Adipocyte (in vitro differentiated cells): ENCODE data around the gene TANC1.
A peak's percentile ranks its signal among the peaks of the same experiment; 100 is the strongest.

Source experiments
- DNase-seq: peaks from one replicate; pipeline ENCODE4 v3.0.0-alpha.2; 2015; ENCODE audit warnings: low read depth
- H3K27me3 ChIP-seq: replicated peaks from 2 replicates; pipeline ENCODE4 v1.7.0; 2013; ENCODE audit warnings: mild to moderate bottlenecking, low read length, moderate library complexity; ENCODE audit not compliant: control insufficient read depth, insufficient read depth
- H3K36me3 ChIP-seq: 2 replicates; pipeline ENCODE4 v1.7.0; 2013; ENCODE audit warnings: low read length, mild to moderate bottlenecking, moderate library complexity; ENCODE audit not compliant: control insufficient read depth, insufficient read depth, severe bottlenecking
- H3K4me1 ChIP-seq: 2 replicates; pipeline ENCODE4 v1.7.0; 2013; ENCODE audit warnings: mild to moderate bottlenecking, low read length, moderate library complexity; ENCODE audit not compliant: control insufficient read depth, insufficient read depth
- H3K4me3 ChIP-seq: 2 replicates; pipeline ENCODE4 v1.7.0; 2013; ENCODE audit warnings: mild to moderate bottlenecking, low read length, moderate library complexity
- H3K9ac ChIP-seq: 2 replicates; pipeline ENCODE4 v1.7.0; 2013; ENCODE audit warnings: mild to moderate bottlenecking, low read length, moderate library complexity
- H3K9me3 ChIP-seq: 2 replicates; pipeline ENCODE4 v1.7.0; 2013; ENCODE audit warnings: mild to moderate bottlenecking, low read length, moderate library complexity; ENCODE audit not compliant: control insufficient read depth

Gene TANC1

GRCh38 chr2:158968396-158969161, at the start of gene TANC1:
TSS of gene TANC1 (plus strand) at chr2:158968640. CDS start at chr2:159065911, 97,271 bp downstream.
- no peaks in the 10 kb centered on the region for H3K27me3 ChIP-seq
- peak within 1 kb of the TSS; percentile 94 for H3K4me3 ChIP-seq
- H3K36me3 ChIP-seq = no peaks in the 10 kb centered on the region
- DNase-seq = peak; percentile 98
- peak within 1 kb of the TSS; percentile 89 for H3K9ac ChIP-seq
- peaks cover 17% of the 10 kb centered on the region for H3K4me1 ChIP-seq
- H3K9me3 ChIP-seq = no peaks in the 10 kb centered on the region

DNA sequence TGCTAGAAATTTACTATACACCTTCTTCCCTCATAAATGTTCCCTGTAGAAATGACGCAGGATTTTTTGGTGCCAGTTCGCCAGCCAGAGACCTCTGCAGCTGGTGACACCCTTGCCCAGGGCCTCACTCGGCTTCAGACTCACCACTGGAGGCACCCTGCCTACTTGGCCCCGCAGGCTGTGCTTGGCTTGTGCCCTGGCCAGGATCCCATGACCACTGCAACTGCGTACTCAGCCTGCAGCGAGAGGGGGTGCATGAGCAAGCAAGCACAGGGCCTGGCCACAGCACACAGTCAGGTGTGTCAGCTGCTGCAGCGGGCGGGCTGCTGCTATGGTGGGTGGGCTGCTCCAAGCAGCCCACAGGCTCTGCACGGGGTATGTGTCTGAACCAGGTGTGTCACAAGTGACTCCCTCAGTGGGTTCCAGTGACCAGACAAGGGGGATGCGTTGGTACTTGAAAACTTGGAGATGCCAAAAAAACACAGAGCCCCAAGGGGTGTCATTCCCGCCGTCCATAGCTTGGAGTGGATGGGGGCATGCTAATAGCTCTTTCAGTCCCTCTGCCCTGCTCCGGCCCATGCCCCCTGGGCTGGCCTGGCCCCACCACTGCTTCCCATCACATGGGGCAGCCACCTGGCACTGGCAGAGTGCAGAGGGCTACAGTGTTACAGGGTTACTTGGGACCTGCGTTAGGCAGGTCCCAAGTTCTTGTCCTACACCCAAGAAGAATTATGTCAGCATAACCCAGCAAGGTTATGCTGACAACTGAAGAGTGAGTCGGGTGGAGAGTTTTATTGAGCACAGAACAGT, 46.6 kb upstream of the TANC1 start:
- Histone ChIP-seq H3K36me3 (no peaks in the 10 kb centered on the region), H3K9ac (no peak overlapping the region), H3K27me3 (no peaks in the 10 kb centered on the region), H3K9me3 (no peaks in the 10 kb centered on the region), H3K4me3 (no peak overlapping the region), H3K4me1 (peaks cover 13% of the 10 kb centered on the region)
- no peak for DNase-seq

DNA sequence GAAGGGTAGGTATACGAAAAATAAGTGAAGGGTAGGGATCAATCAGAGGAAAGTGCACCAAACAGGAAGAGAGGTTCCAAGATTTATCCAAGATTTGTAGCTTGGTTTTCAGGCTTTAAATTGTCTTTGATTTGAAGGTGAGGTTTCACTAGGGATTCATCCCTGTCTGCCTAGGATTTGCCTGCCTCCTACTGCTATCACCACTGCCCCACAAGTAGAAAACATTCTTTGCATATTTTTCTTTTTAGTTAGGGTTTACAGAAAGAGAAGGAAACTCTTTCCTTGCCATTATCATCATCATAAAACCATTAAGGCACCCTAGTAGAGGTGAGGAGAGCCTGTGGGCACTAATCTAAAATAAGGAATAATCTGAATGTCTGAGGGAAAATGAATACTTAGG, 45.8 kb upstream of the TANC1 start:
- no peaks in the 10 kb centered on the region for H3K9me3 ChIP-seq
- peaks cover 13% of the 10 kb centered on the region for H3K4me1 ChIP-seq
- no peak for DNase-seq
- H3K4me3 ChIP-seq = no peak overlapping the region
- no peaks in the 10 kb centered on the region for H3K36me3 ChIP-seq
- H3K27me3 ChIP-seq = no peaks in the 10 kb centered on the region
- H3K9ac ChIP-seq = no peak overlapping the region

DNA sequence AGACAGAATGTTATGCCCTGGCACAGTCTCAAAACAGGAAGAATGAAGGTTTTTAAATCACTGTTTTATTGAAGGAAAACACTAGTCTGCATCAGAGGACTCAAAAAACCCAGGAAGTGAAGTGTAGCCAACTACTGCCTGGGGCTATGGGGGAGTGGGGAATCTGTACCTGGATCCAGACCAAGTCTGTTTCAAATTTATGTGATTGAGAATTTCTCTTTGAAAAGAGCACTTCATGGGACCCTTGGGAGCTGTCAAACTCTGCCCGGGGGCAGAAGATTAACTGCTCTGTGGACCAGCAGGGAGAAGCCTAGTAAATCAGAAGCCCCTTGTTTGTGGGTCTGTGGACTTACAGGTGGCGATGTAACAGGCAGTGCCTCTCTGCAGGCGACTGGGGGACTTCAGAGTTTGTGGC, 45.3 kb upstream of the TANC1 start:
- Histone ChIP-seq H3K9me3 (no peaks in the 10 kb centered on the region), H3K27me3 (no peaks in the 10 kb centered on the region), H3K9ac (no peak overlapping the region), H3K36me3 (no peaks in the 10 kb centered on the region), H3K4me1 (peaks cover 13% of the 10 kb centered on the region), H3K4me3 (no peak overlapping the region)
- DNase-seq = peak; percentile 62

DNA sequence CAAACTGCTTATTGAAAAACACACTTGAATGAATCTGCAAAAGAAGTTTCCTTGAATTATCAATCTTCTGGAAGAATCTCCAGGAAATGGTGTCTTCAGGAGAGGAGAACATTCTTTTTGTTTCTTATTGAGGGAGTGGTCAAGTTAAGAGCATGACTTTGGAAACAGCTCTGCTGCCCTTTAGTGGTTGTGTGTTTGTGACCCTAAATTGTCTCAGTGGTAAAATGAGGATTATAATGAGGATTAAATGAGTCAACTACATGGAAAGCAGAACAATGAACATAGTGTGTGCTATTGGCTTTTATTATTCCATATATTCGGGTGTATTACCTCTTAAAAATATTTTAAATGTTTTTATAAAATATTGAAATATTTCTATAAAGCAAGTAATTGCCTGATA, 44.8 kb upstream of the TANC1 start:
- Histone ChIP-seq H3K9me3 (no peaks in the 10 kb centered on the region), H3K36me3 (no peaks in the 10 kb centered on the region), H3K4me1 (peaks cover 13% of the 10 kb centered on the region), H3K9ac (no peak overlapping the region), H3K27me3 (no peaks in the 10 kb centered on the region), H3K4me3 (no peak overlapping the region)
- no peak for DNase-seq

- Histone ChIP-seq H3K36me3 (no peaks in the 10 kb centered on the region), H3K27me3 (no peaks in the 10 kb centered on the region), H3K9ac (no peak overlapping the region), H3K4me1 (peaks cover 13% of the 10 kb centered on the region), H3K9me3 (no peaks in the 10 kb centered on the region), H3K4me3 (no peak overlapping the region)
- peak; percentile 55 for DNase-seq
Measured at GRCh38 chr2:158926478-158926948, 41.9 kb upstream of the TANC1 start.

DNA sequence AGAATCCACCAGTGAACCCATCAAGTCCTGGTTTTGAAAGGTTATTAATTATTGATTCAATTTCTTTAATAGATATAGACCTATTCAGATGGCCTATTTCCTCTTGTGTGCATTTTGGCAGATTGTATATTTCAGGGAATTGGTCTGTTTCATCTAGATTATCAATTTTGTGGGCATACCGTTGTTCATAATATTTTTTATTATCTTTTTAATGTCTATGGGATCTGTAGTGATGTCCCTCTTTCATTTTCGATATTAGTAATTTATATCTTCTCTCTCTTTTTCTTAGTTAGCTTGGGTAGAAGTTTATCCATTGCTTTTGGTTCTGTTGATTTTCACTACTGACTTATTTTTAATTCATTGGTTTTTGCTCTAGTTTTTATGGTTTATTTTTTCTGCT, 39.9 kb upstream of the TANC1 start:
- Histone ChIP-seq H3K4me3 (no peak overlapping the region), H3K9ac (no peak overlapping the region), H3K9me3 (no peaks in the 10 kb centered on the region), H3K4me1 (peaks cover 12% of the 10 kb centered on the region), H3K36me3 (no peaks in the 10 kb centered on the region), H3K27me3 (no peaks in the 10 kb centered on the region)
- no peak for DNase-seq

DNA sequence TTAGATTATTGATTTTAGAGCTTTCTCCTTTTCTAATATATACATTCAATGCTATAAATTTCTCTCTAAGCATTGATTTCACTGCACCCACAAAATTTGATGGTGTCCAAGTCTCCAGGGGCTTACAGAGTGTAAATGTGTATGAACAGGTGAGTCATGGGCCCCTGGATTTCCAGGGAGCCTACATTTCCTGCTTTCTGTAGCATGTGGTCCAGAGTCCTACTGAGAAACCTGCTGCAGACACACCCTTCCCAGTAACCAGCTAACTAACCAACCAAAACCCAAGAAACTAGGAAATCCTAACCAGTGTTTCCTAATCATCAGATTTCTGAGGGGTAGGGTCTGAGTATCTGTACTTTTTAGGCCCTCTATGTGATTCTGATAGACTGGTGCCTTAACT, 39.5 kb upstream of the TANC1 start:
- Histone ChIP-seq H3K9me3 (no peaks in the 10 kb centered on the region), H3K4me3 (no peak overlapping the region), H3K27me3 (no peaks in the 10 kb centered on the region), H3K9ac (no peak overlapping the region), H3K36me3 (no peaks in the 10 kb centered on the region), H3K4me1 (peaks cover 10% of the 10 kb centered on the region)
- no peak for DNase-seq

DNA sequence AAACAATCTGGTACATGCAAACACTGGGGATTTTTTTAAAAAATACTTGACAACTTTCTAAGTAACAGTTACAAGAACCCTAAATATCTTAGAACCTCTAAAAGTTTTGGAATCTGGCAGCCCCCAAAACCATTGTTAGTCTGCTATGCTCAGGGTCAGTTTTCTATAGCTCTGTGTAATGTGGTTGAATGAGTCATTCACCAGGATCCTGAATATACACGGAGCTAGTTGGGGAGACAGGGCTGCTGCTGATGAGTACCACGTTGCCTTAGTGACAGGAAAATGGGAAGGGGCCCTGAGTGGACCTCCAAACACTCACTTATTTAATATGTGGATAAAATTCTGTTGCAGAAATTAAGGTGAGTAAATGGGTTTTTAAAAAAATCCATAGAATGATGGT, 36.9 kb upstream of the TANC1 start:
- Histone ChIP-seq H3K27me3 (no peaks in the 10 kb centered on the region), H3K9me3 (no peaks in the 10 kb centered on the region), H3K36me3 (no peaks in the 10 kb centered on the region), H3K9ac (no peak overlapping the region), H3K4me3 (no peak overlapping the region), H3K4me1 (peaks cover 11% of the 10 kb centered on the region)
- DNase-seq = peak; percentile 65

GRCh38 chr2:158932131-158932645, 36.3 kb upstream of the TANC1 start:
- DNase-seq = no peak
- Histone ChIP-seq H3K36me3 (no peaks in the 10 kb centered on the region), H3K9ac (no peak overlapping the region), H3K4me1 (peaks cover 17% of the 10 kb centered on the region), H3K27me3 (no peaks in the 10 kb centered on the region), H3K9me3 (no peaks in the 10 kb centered on the region), H3K4me3 (no peak overlapping the region)

DNA sequence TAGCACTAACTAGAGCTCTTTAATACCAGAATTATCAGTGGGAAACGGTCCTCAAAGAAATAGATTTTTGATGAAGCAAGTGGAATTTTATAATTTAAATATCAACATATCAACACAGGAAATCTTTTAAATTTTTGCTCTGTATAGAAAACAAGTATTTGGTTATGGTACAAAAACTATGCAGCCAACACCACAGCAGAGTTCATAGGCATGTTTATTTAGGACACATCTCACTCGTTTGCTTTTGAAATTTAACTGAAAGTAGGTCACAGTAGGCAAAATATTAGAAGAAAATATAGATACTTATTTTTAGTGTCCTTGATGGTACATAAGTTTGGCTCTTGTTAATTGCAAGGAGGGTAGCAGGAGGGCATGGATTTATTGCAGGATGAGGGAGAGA, 34.3 kb upstream of the TANC1 start:
- Histone ChIP-seq H3K36me3 (no peaks in the 10 kb centered on the region), H3K9me3 (peaks cover 3% of the 10 kb centered on the region), H3K9ac (no peak overlapping the region), H3K4me3 (no peak overlapping the region), H3K4me1 (peaks cover 19% of the 10 kb centered on the region), H3K27me3 (no peaks in the 10 kb centered on the region)
- no peak for DNase-seq
